A549 (cell line): ENCODE results near the gene SLC49A3. TPM values are rescaled to one million over a fixed set of nuclear protein-coding genes. Genes with fewer than 3 reads are reported as not detected.

Experiments used
- ATAC-seq, 2 experiments: fragments of 200-7000 bp in 1 of 2; fragments of >200 bp in 1 of 2; cut with Nextera tagmentation in 1 of 2; cut with Tn5 transposase in 1 of 2; 3 replicates each; pipeline versions ENCODE4 v1.8.0 to v1.9.1; 2018 to 2020; ENCODE audit warnings: mild to moderate bottlenecking in 1 of 2, moderate library complexity in 1 of 2
- CTCF ChIA-PET: fragments of 300-600 bp; sonication (Branson Sonifier 250); formaldehyde crosslinking; extraction: SDS; loops from one replicate; lab custom pipeline; 2021; ENCODE audit warnings: antibody characterized with exemption, inconsistent platforms; lab: Yijun Ruan, JAX
- POLR2A ChIA-PET: fragments of 350-600 bp; formaldehyde crosslinking; extraction: SDS; loops from one replicate; lab custom pipeline; 2021; ENCODE audit warnings: antibody characterized with exemption, inconsistent platforms; lab: Yijun Ruan, JAX
- DNase-seq, 2 experiments: peaks; one replicate each; pipeline versions ENCODE4 v3.0.0 to v3.0.0-alpha.2; 2011 to 2016; ENCODE audit warnings: low read depth in 1 of 2, low spot score in 1 of 2
- FAIRE-seq: peaks from 2 replicates; lab custom pipeline; 2011; peaks lifted over from hg19 to GRCh38; lab: Jason Lieb, UNC
- H3K27ac ChIP-seq, 2 experiments: fragments of >200 bp; sonication (Bioruptor Twin); formaldehyde crosslinking; 3 replicates each; pipeline ENCODE4 v1.5.1; 2016 to 2017
- H3K4me1 ChIP-seq: fragments of >200 bp; sonication (Bioruptor Twin); formaldehyde crosslinking; 3 replicates; pipeline ENCODE4 v1.6.1; 2016
- H3K4me2 ChIP-seq: fragments of >200 bp; sonication (Bioruptor Twin); formaldehyde crosslinking; 3 replicates; pipeline ENCODE4 v1.6.1; 2016
- H3K4me3 ChIP-seq: fragments of >200 bp; sonication (Bioruptor Twin); formaldehyde crosslinking; 3 replicates; pipeline ENCODE4 v1.5.1; 2016
- H3K9me3 ChIP-seq: fragments of >200 bp; sonication (Bioruptor Twin); formaldehyde crosslinking; 3 replicates; pipeline ENCODE4 v1.6.1; 2016
- CBX8 ChIP-seq: fragments of 200-600 bp; sonication (generic); IDR thresholded peaks from 2 replicates; pipeline ENCODE4 v1.6.1; 2016
- CHD2 ChIP-seq: fragments of 150-350 bp; IDR thresholded peaks from 2 replicates; pipeline ENCODE4 v1.6.1; 2014; ENCODE audit warnings: low read length; ENCODE audit not compliant: partially characterized antibody
- E2F6 ChIP-seq: IDR thresholded peaks from 2 replicates; pipeline ENCODE4 v1.6.1; 2012; ENCODE audit warnings: low read depth, borderline replicate concordance
- EHMT2 ChIP-seq: fragments of 200-600 bp; sonication (generic); IDR thresholded peaks from 2 replicates; pipeline ENCODE4 v1.6.1; 2016; ENCODE audit warnings: antibody characterized with exemption, low read depth, mild to moderate bottlenecking, moderate library complexity
- FOXS1 ChIP-seq: fragments of 250-450 bp; sonication (Bioruptor Pico); IDR thresholded peaks from 2 replicates; pipeline ENCODE4 v1.5.0; 2020; ENCODE audit warnings: mild to moderate bottlenecking, moderate library complexity
- HOXA7 ChIP-seq: fragments of 250-450 bp; sonication (Bioruptor Pico); IDR thresholded peaks from 2 replicates; pipeline ENCODE4 v1.5.0; 2020; ENCODE audit warnings: mild to moderate bottlenecking, moderate library complexity
- KDM5A ChIP-seq: fragments of 200-600 bp; sonication (generic); IDR thresholded peaks from 2 replicates; pipeline ENCODE4 v1.6.1; 2016; ENCODE audit warnings: antibody characterized with exemption, mild to moderate bottlenecking
- MYC ChIP-seq: IDR thresholded peaks from 2 replicates; pipeline ENCODE4 v1.6.1; 2012; ENCODE audit warnings: mild to moderate bottlenecking, inconsistent platforms, low read length, improper control_type of control experiment, borderline replicate concordance
- NFE2L2 ChIP-seq: fragments of 150-350 bp; conservative IDR thresholded peaks from 2 replicates; pipeline ENCODE4 v1.6.1; 2014; ENCODE audit warnings: low read length
- NPAS2 ChIP-seq: fragments of 250-450 bp; sonication (Bioruptor Pico); IDR thresholded peaks from 2 replicates; pipeline ENCODE4 v1.8.0; 2022; ENCODE audit warnings: mild to moderate bottlenecking, moderate library complexity, borderline replicate concordance
- PHF8 ChIP-seq: fragments of 200-600 bp; sonication (generic); IDR thresholded peaks from 2 replicates; pipeline ENCODE4 v1.6.1; 2016; ENCODE audit warnings: low read depth, mild to moderate bottlenecking, antibody characterized with exemption, moderate library complexity, borderline replicate concordance
- POLR2AphosphoS2 ChIP-seq: conservative IDR thresholded peaks from 2 replicates; pipeline ENCODE4 v1.6.1; 2012; ENCODE audit warnings: low read length, improper control_type of control experiment, inconsistent platforms
- RARB ChIP-seq: fragments of 250-450 bp; sonication (Bioruptor Pico); IDR thresholded peaks from 2 replicates; pipeline ENCODE4 v1.8.0; 2021; ENCODE audit warnings: mild to moderate bottlenecking, moderate library complexity
- RCOR1 ChIP-seq: fragments of 150-350 bp; IDR thresholded peaks from 2 replicates; pipeline ENCODE4 v1.6.1; 2014; ENCODE audit warnings: antibody characterized with exemption, low read length, low read depth
- REST ChIP-seq: fragments of 200-600 bp; sonication (generic); IDR thresholded peaks from 2 replicates; pipeline ENCODE4 v1.6.1; 2016; ENCODE audit warnings: antibody characterized with exemption, mild to moderate bottlenecking, moderate library complexity
- SMC3 ChIP-seq: fragments of >200 bp; sonication (Bioruptor Twin); formaldehyde crosslinking; IDR thresholded peaks from 3 replicates; pipeline ENCODE4 v1.6.1; 2018; ENCODE audit warnings: inconsistent platforms
- SREBF2 ChIP-seq: fragments of 450-650 bp; IDR thresholded peaks from 2 replicates; pipeline ENCODE4 v1.6.1; 2014; ENCODE audit warnings: mild to moderate bottlenecking, moderate library complexity
- TFCP2L1 ChIP-seq: fragments of 250-450 bp; sonication (Bioruptor Pico); IDR thresholded peaks from 2 replicates; pipeline ENCODE4 v1.5.0; 2021; ENCODE audit warnings: mild to moderate bottlenecking
- ZFP36 ChIP-seq: fragments of 450-650 bp; IDR thresholded peaks from 2 replicates; pipeline ENCODE4 v1.6.1; 2014; ENCODE audit warnings: borderline replicate concordance; ENCODE audit not compliant: partially characterized antibody
- whole genome bisulfite sequencing: methylation state at CpG from one replicate; pipeline ENCODE4 v1.1.6; 2017; ENCODE audit errors: missing lambda C conversion rate; 5-methylcytosine and 5-hydroxymethylcytosine counted together
- polyA plus RNA-seq, 4 experiments: library from polyadenylated mRNA; depleted of rRNA in 3 of 4; stranded (reverse); fragments of >200 nt; fragmentation: RNase III in 1 of 4; extraction: RNeasy Plus Mini Kit Qiagen cat#74134 plus additional on column Dnase treatment in 1 of 4; gene quantifications; 2 replicates in 3 of 4; 3 replicates in 1 of 4; pipeline ENCODE4 v1.2.3, GENCODE V29; 2011 to 2017

SLC49A3 gene
- polyA plus RNA-seq, 2 of the 4 experiments (the other 2 are of a cell fraction), result 0.05 to 0.12 TPM

DNA sequence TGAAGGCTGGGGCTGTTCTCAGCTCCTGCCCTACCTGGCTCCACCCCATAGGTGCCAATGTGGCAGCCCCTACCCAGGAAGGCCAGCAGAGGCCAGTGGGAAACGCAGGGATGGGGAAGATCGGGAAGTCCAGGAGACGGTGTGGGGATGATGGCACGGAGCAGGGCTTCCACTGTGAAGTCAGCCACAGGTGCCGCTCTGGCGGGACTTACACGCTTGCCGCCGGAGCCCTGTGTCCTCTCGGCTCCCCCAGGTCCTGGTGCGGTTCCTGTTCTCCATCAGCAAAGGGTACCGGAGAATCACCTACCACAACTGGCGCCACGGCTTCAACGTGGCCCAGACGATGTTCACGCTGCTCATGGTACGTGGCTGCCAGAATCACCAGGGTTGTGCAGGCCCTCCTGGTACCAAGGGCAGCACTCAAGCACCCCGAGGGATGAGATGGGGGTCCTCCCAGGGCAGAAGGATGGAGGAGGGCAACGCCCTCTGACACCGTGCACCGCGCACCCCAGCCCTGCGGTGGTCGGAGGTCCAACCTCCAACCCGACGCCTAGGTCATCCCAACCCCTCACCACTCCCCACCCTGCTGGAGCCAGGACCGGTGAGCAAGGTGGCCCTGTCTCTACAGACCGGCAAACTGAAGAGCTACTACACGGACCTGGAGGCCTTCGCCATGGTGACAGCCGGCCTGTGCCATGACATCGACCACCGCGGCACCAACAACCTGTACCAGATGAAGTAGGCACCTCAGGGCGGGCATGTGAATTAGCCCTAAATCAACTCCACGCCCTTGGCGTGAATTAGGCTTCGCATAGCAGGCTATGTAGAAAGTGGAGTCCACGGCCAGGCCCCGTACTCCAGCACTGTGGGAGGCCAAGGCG is 26.8 kb downstream of the SLC49A3 start (continued):
- no peak for TF ChIP-seq E2F6
- no peak for TF ChIP-seq HOXA7
- no peak for TF ChIP-seq FOXS1
- TF ChIP-seq SMC3, result no peak
- no peak for TF ChIP-seq KDM5A
- no peak for TF ChIP-seq MYC
- no peak for TF ChIP-seq EHMT2

- H3K4me3 ChIP-seq, result no peak overlapping the region
- no peaks in the 10 kb centered on the region for H3K4me1 ChIP-seq
- DNase-seq (no peak), FAIRE-seq (no peak)
- H3K4me2 ChIP-seq, result no peak overlapping the region
- POLR2A ChIA-PET, result no interaction called here
- H3K9me3 ChIP-seq, result no peaks in the 10 kb centered on the region; the same call in 2 of the 3 replicates
- TF ChIP-seq ZFP36, result no peak
- TF ChIP-seq POLR2AphosphoS2, result no peak
- no peak for TF ChIP-seq NFE2L2
- TF ChIP-seq HOXA7, result no peak
- TF ChIP-seq CBX8, result no peak
- no peak for TF ChIP-seq RCOR1
- no peak for TF ChIP-seq RARB (CRISPR knock-in tag)
- TF ChIP-seq SREBF2, result no peak
- TF ChIP-seq, all 56 proteins: peak for 0
- WGBS, result 7% methylated on average over 3 of the region's 3 CpGs
- no peak overlapping the region for H3K27ac ChIP-seq
- ATAC-seq, result no peak
- CTCF ChIA-PET, result no interaction called here
Observed at GRCh38 chr4:661231-661630, 27.7 kb downstream of the SLC49A3 start.

DNA sequence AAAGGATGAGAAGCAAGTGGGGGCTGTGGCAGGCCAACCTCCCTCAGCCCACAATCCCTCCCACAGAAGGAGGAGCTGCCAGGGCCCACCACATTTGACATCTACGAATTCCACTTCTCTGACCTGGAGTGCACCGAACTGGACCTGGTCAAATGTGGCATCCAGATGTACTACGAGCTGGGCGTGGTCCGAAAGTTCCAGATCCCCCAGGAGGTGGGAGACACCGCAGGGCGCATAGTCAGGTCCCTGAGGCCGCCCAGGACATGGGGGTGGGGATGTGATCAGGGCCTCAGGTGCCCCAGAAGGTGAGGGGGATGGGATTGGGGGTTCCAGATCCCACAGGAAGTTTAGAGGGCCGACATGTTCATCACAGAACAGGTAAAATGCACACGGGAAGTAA is 28.6 kb downstream of the SLC49A3 start:
- POLR2A ChIA-PET, result no interaction called here

More for the DNA sequence above, 28.6 kb downstream of the SLC49A3 start:
- CTCF ChIA-PET, result no interaction called here
- ATAC-seq (no peak), FAIRE-seq (no peak), DNase-seq (no peak)
- no peaks in the 10 kb centered on the region; the same call in 2 of the 3 replicates for H3K9me3 ChIP-seq
- H3K4me3 ChIP-seq, result no peak overlapping the region
- H3K4me1 ChIP-seq, result no peaks in the 10 kb centered on the region
- TF ChIP-seq TFCP2L1 (CRISPR knock-in tag) (no peak), CHD2 (no peak), REST (no peak), PHF8 (no peak), RCOR1 (no peak), NPAS2 (CRISPR knock-in tag) (no peak), EHMT2 (no peak)
- no peak overlapping the region for H3K27ac ChIP-seq
- H3K4me2 ChIP-seq, result no peak overlapping the region
- WGBS, result 23% methylated on average over 3 of the region's 10 CpGs
